ENCODE measurements around the gene CCDC182.
A peak's percentile ranks its signal among the peaks of the same experiment; 100 is the strongest.

CCDC182 gene

DNA sequence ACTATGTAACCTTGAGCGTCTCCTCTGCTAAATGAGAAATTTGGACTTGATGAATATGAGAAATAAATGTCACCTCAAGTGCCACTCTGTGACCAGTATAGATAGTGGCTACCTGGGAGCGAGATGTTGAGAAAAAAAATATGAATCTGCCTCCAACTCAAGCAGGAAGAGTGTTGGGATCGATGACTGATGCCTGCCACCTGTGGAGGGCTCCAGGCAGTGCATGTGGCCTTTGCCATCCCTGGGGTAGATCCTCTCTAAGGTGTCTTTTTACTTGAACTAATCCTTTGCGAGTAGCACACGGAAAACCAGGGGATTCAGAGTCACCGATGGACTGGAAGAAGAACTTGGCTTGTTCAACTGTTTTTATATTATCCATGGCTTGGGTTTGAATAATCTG, 9.4 kb downstream of the CCDC182 start:
- H3K4me2 ChIP-seq (ENCODE audit: insufficient read depth, low read length), result no peak overlapping the region
- H3K4me1 ChIP-seq (ENCODE audit: insufficient read depth, low read length), result peaks cover 10% of the 10 kb centered on the region
- H4K20me1 ChIP-seq (ENCODE audit: insufficient read depth, low read length), result no peaks in the 10 kb centered on the region
- H3K9me3 ChIP-seq (ENCODE audit: insufficient read depth, low read length, severe bottlenecking), result no peaks in the 10 kb centered on the region
- H3K27ac ChIP-seq (ENCODE audit: low read length), result no peak overlapping the region
- H3K27me3 ChIP-seq (ENCODE audit: insufficient read depth, low read length, poor library complexity), result no peaks in the 10 kb centered on the region
- no peaks in the 10 kb centered on the region for H3K36me3 ChIP-seq (ENCODE audit: insufficient read depth, low read length)
- TF ChIP-seq EZH2 (IDR thresholded peaks at IDR 0.05; ENCODE audit: borderline replicate concordance, low read depth, low read length, severe bottlenecking), result no peak
- TF ChIP-seq, protein P1, sequence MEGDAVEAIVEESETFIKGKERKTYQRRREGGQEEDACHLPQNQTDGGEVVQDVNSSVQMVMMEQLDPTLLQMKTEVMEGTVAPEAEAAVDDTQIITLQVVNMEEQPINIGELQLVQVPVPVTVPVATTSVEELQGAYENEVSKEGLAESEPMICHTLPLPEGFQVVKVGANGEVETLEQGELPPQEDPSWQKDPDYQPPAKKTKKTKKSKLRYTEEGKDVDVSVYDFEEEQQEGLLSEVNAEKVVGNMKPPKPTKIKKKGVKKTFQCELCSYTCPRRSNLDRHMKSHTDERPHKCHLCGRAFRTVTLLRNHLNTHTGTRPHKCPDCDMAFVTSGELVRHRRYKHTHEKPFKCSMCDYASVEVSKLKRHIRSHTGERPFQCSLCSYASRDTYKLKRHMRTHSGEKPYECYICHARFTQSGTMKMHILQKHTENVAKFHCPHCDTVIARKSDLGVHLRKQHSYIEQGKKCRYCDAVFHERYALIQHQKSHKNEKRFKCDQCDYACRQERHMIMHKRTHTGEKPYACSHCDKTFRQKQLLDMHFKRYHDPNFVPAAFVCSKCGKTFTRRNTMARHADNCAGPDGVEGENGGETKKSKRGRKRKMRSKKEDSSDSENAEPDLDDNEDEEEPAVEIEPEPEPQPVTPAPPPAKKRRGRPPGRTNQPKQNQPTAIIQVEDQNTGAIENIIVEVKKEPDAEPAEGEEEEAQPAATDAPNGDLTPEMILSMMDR (IDR thresholded peaks at IDR 0.05; ENCODE audit: borderline replicate concordance, extremely low read depth, low read length, poor library complexity, severe bottlenecking), result peak; percentile 74
- DNase-seq (peak; percentile 45), ATAC-seq (ENCODE audit: insufficient read depth, low read depth) (peak; percentile 77)
- H2AFZ ChIP-seq (ENCODE audit: low read depth, low read length), result no peak overlapping the region
- no peak overlapping the region for H3K9ac ChIP-seq (ENCODE audit: low read depth, low read length)
- no peaks in the 10 kb centered on the region for H3K79me2 ChIP-seq (ENCODE audit: insufficient read depth, low read length)
- H3K4me3 ChIP-seq (ENCODE audit: low read depth in 1 of 2, low read length in 2 of 2), result no peak overlapping the region

DNA sequence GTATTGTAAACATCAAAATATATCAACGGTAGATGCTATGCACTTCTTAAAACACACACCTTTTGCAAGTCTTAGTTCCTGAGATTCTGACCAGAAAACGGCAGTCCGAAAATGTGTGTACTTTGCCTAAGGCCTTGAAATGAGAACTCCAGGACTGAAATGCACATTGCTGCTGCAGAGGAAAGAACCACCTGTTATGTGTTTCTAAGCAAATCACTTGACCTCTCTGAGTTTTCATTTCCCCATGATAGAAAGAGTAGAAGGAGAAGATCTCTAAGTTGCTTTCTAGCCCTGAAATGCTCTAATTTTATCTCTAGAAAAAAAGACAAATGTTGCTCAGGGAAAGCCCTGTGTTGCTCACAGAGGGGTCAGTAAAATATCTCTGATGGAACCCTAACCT, 9.9 kb downstream of the CCDC182 start:
- TF ChIP-seq, protein P1 (IDR thresholded peaks at IDR 0.05; ENCODE audit: borderline replicate concordance, extremely low read depth, low read length, poor library complexity, severe bottlenecking), result no peak
- TF ChIP-seq EZH2 (IDR thresholded peaks at IDR 0.05; ENCODE audit: borderline replicate concordance, low read depth, low read length, severe bottlenecking), result no peak
- Histone ChIP-seq H3K27me3 (ENCODE audit: insufficient read depth, low read length, poor library complexity) (no peaks in the 10 kb centered on the region), H3K4me3 (ENCODE audit: low read depth in 1 of 2, low read length in 2 of 2) (no peak overlapping the region), H3K9ac (ENCODE audit: low read depth, low read length) (no peak overlapping the region), H3K9me3 (ENCODE audit: insufficient read depth, low read length, severe bottlenecking) (no peaks in the 10 kb centered on the region), H3K4me1 (ENCODE audit: insufficient read depth, low read length) (peaks cover 8% of the 10 kb centered on the region), H4K20me1 (ENCODE audit: insufficient read depth, low read length) (no peaks in the 10 kb centered on the region), H3K27ac (ENCODE audit: low read length) (no peak overlapping the region), H3K36me3 (ENCODE audit: insufficient read depth, low read length) (no peaks in the 10 kb centered on the region), H3K79me2 (ENCODE audit: insufficient read depth, low read length) (no peaks in the 10 kb centered on the region), H3K4me2 (ENCODE audit: insufficient read depth, low read length) (no peak overlapping the region), H2AFZ (ENCODE audit: low read depth, low read length) (no peak overlapping the region)
- ATAC-seq (ENCODE audit: insufficient read depth, low read depth) (no peak), DNase-seq (no peak)

DNA sequence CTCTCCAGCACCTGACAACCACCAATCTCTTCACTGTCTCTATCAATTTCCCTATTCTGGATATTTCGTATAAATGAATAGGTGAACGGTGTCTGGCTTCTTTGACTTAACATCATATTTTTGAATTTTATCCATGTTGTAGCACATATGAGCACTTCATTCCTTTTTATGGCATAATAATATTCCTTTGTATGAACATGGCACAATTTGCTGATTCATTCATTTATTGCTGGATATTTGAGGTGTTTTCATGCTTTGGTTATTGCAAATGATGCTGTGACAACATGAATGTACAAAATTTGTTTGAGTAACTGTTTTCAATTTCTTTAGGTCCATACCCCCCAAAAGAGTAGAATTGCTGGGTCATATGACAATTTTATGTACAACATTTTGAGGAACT, 12.0 kb downstream of the CCDC182 start:
- no peaks in the 10 kb centered on the region for H3K9me3 ChIP-seq (ENCODE audit: insufficient read depth, low read length, severe bottlenecking)
- no peaks in the 10 kb centered on the region for H3K27me3 ChIP-seq (ENCODE audit: insufficient read depth, low read length, poor library complexity)
- ATAC-seq (ENCODE audit: insufficient read depth, low read depth) (no peak), DNase-seq (no peak)
- no peaks in the 10 kb centered on the region for H3K79me2 ChIP-seq (ENCODE audit: insufficient read depth, low read length)
- no peaks in the 10 kb centered on the region for H3K36me3 ChIP-seq (ENCODE audit: insufficient read depth, low read length)
- no peak overlapping the region for H3K4me3 ChIP-seq (ENCODE audit: low read depth in 1 of 2, low read length in 2 of 2)
- H3K27ac ChIP-seq (ENCODE audit: low read length), result no peak overlapping the region
- no peak overlapping the region for H3K9ac ChIP-seq (ENCODE audit: low read depth, low read length)
- TF ChIP-seq EZH2 (IDR thresholded peaks at IDR 0.05; ENCODE audit: borderline replicate concordance, low read depth, low read length, severe bottlenecking), result no peak
- TF ChIP-seq, protein P1 (IDR thresholded peaks at IDR 0.05; ENCODE audit: borderline replicate concordance, extremely low read depth, low read length, poor library complexity, severe bottlenecking), result no peak
- no peak overlapping the region for H2AFZ ChIP-seq (ENCODE audit: low read depth, low read length)
- no peak overlapping the region for H3K4me2 ChIP-seq (ENCODE audit: insufficient read depth, low read length)
- H3K4me1 ChIP-seq (ENCODE audit: insufficient read depth, low read length), result no peaks in the 10 kb centered on the region
- H4K20me1 ChIP-seq (ENCODE audit: insufficient read depth, low read length), result no peaks in the 10 kb centered on the region

DNA sequence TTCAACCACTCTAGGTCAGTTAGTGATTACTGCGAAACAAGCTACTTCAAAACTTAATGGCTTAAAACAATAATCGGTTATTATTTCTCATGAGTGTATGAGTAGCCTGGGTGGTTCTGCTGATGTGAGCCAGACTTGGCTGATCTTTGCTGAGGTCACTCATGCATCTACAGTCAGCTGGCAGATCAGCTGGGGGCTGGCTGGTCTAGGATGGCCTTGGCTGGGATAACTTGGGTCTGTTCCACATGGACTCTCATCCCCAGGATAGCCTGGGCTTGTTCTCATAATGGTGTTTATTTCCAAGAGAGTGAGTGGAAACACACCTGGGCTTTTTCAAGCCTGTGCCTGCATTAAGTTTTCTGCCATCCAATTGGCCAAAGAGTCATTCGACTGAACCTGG, 13.0 kb downstream of the CCDC182 start:
- Histone ChIP-seq H3K36me3 (ENCODE audit: insufficient read depth, low read length) (no peaks in the 10 kb centered on the region), H3K4me1 (ENCODE audit: insufficient read depth, low read length) (no peaks in the 10 kb centered on the region), H2AFZ (ENCODE audit: low read depth, low read length) (no peak overlapping the region), H3K4me2 (ENCODE audit: insufficient read depth, low read length) (no peak overlapping the region), H3K9ac (ENCODE audit: low read depth, low read length) (no peak overlapping the region), H3K79me2 (ENCODE audit: insufficient read depth, low read length) (no peaks in the 10 kb centered on the region), H3K27me3 (ENCODE audit: insufficient read depth, low read length, poor library complexity) (no peaks in the 10 kb centered on the region), H3K9me3 (ENCODE audit: insufficient read depth, low read length, severe bottlenecking) (no peaks in the 10 kb centered on the region), H3K4me3 (ENCODE audit: low read depth in 1 of 2, low read length in 2 of 2) (no peak overlapping the region), H3K27ac (ENCODE audit: low read length) (no peak overlapping the region), H4K20me1 (ENCODE audit: insufficient read depth, low read length) (no peaks in the 10 kb centered on the region)
- ATAC-seq (ENCODE audit: insufficient read depth, low read depth) (no peak), DNase-seq (no peak)
- TF ChIP-seq, protein P1 (IDR thresholded peaks at IDR 0.05; ENCODE audit: borderline replicate concordance, extremely low read depth, low read length, poor library complexity, severe bottlenecking), result no peak
- TF ChIP-seq EZH2 (IDR thresholded peaks at IDR 0.05; ENCODE audit: borderline replicate concordance, low read depth, low read length, severe bottlenecking), result no peak

All from DND-41 (cell line).